ENCODE measurements around the gene KCTD11.
A peak's percentile ranks its signal among the peaks of the same experiment; 100 is the strongest.

The KCTD11 gene

GRCh38 chr17:7379134-7379533 lies 27.2 kb downstream of the KCTD11 start:
- no peak for DNase-seq (ENCODE audit: low spot score)

GRCh38 chr17:7380321-7380720 lies 28.4 kb downstream of the KCTD11 start:
- peak; percentile 47 for DNase-seq (ENCODE audit: low spot score)

- peak; percentile 55 for DNase-seq (ENCODE audit: low spot score)
These were observed 29.1 kb downstream of the KCTD11 start, which contains the start of gene TNK1 for GRCh38 chr17:7380855-7381683. Gene TNK1 (plus strand): TSS chr17:7381089. CDS start chr17:7382927, 1,838 bp downstream.

- no peak for DNase-seq (ENCODE audit: low spot score)
These were observed 30.9 kb downstream of the KCTD11 start for GRCh38 chr17:7382901-7383300.

- DNase-seq (ENCODE audit: low spot score): no peak
These were observed 31.4 kb downstream of the KCTD11 start for GRCh38 chr17:7383371-7383741.

- DNase-seq (ENCODE audit: low spot score): peak; percentile 70
These were observed 32.0 kb downstream of the KCTD11 start for GRCh38 chr17:7383742-7384488.

- DNase-seq (ENCODE audit: low spot score): no peak
These were observed 32.6 kb downstream of the KCTD11 start for GRCh38 chr17:7384489-7385081.

- DNase-seq (ENCODE audit: low spot score): no peak
These were observed 36.9 kb downstream of the KCTD11 start for GRCh38 chr17:7388856-7389255.

- DNase-seq (ENCODE audit: low spot score): no peak
These were observed 38.3 kb downstream of the KCTD11 start for GRCh38 chr17:7389924-7390910.

- DNase-seq (ENCODE audit: low spot score): no peak
These were observed 39.3 kb downstream of the KCTD11 start for GRCh38 chr17:7391307-7391706.

- no peak for DNase-seq (ENCODE audit: low spot score)
These were observed 41.0 kb downstream of the KCTD11 start for GRCh38 chr17:7392696-7393612.

GRCh38 chr17:7393613-7394451 lies 41.9 kb downstream of the KCTD11 start:
- DNase-seq (ENCODE audit: low spot score): no peak

- DNase-seq (ENCODE audit: low spot score): peak; percentile 82
These were observed 42.7 kb downstream of the KCTD11 start, which contains the start of gene PLSCR3 for GRCh38 chr17:7394452-7395191. Gene PLSCR3 (minus strand): TSS chr17:7394525. CDS start chr17:7394110, 415 bp downstream.

GRCh38 chr17:7396147-7396546 lies 44.2 kb downstream of the KCTD11 start:
- no peak for DNase-seq (ENCODE audit: low spot score)

- no peak for DNase-seq (ENCODE audit: low spot score)
These were observed 46.6 kb downstream of the KCTD11 start for GRCh38 chr17:7398612-7399011.

- DNase-seq (ENCODE audit: low spot score): no peak
These were observed 51.2 kb downstream of the KCTD11 start for GRCh38 chr17:7403043-7403726.

GRCh38 chr17:7403727-7403976 lies 51.7 kb downstream of the KCTD11 start:
- DNase-seq (ENCODE audit: low spot score): no peak

- peak; percentile 100 for DNase-seq (ENCODE audit: low spot score)
These were observed 52.2 kb downstream of the KCTD11 start, which contains the start of gene TMEM256 for GRCh38 chr17:7403977-7404736. Gene TMEM256 (minus strand): TSS chr17:7404097. CDS start chr17:7404084, 13 bp downstream.
